Activated CD4-positive, alpha-beta T cell treated with anti-CD3 and anti-CD28 coated beads, Interleukin-2, amount 50 U/mL, for 4 hours (primary cell): Measurements from ENCODE around the gene NAIF1.
"Not testable (repeated sequence)": the region's sequence is repeated elsewhere in the genome, so short reads cannot be mapped to it uniquely, and the experiment has no call there.

Source experiments
- DNase-seq, 2 experiments: peaks; one replicate each; pipeline ENCODE4 v3.0.0-alpha.2; 2020

The NAIF1 gene

GRCh38 chr9:128084746-128085145, 17.6 kb upstream of the NAIF1 start:
- DNase-seq, result no peak

- no peak for DNase-seq
These were observed 15.0 kb upstream of the NAIF1 start for GRCh38 chr9:128082151-128082550.

GRCh38 chr9:128081056-128081455, 13.9 kb upstream of the NAIF1 start:
- DNase-seq, result no peak

GRCh38 chr9:128080206-128080605, 13.1 kb upstream of the NAIF1 start:
- DNase-seq, result no peak

- DNase-seq, result no peak
These were observed 11.6 kb upstream of the NAIF1 start for GRCh38 chr9:128078504-128079434.

GRCh38 chr9:128077847-128078503, 10.9 kb upstream of the NAIF1 start:
- no peak for DNase-seq

GRCh38 chr9:128073253-128073886, 6.2 kb upstream of the NAIF1 start:
- no peak for DNase-seq

GRCh38 chr9:128072144-128073021, 5.3 kb upstream of the NAIF1 start:
- DNase-seq, result peak; percentile 43 to 50

- DNase-seq, result not testable (repeated sequence)
These were observed 4.4 kb upstream of the NAIF1 start for GRCh38 chr9:128071475-128071874.

GRCh38 chr9:128070874-128071273, 3.8 kb upstream of the NAIF1 start:
- DNase-seq, result no peak

- peak; percentile 15 to 27 for DNase-seq
These were observed 1.5 kb upstream of the NAIF1 start for GRCh38 chr9:128068386-128069205.

- DNase-seq, result peak; percentile 100
These were observed 695 bp upstream of the NAIF1 start, which contains the start of gene SLC25A25 for GRCh38 chr9:128067645-128068385. Gene SLC25A25 (plus strand): TSS chr9:128068232. CDS start chr9:128068320, 88 bp downstream.

- no peak for DNase-seq
These were observed 1.0 kb downstream of the NAIF1 start for GRCh38 chr9:128065907-128066712.

- no peak for DNase-seq
These were observed 4.0 kb downstream of the NAIF1 start for GRCh38 chr9:128062846-128063831.

- DNase-seq, result no peak
These were observed 4.8 kb downstream of the NAIF1 start for GRCh38 chr9:128062279-128062678.

GRCh38 chr9:128061275-128061960, 5.7 kb downstream of the NAIF1 start:
- DNase-seq, result no peak

- DNase-seq, result no peak
These were observed 7.6 kb downstream of the NAIF1 start for GRCh38 chr9:128059365-128059983.
